HepG2 (cell line): ENCODE measurements around the gene PSMD12. TPM values are rescaled to one million over a fixed set of nuclear protein-coding genes. Genes with fewer than 3 reads are reported as not detected.

Source experiments
- ATAC-seq: fragments of 200-7000 bp; cut with Tn5 transposase; 3 replicates; pipeline ENCODE4 v1.9.1; 2020; ENCODE audit warnings: mild to moderate bottlenecking, moderate library complexity
- BruUV-seq: library from RNA; stranded (reverse); fragments of 400-500 nt; replicated peaks from 2 replicates; lab custom pipeline; 2021; lab: Mats Ljungman, UMichigan
- CTCF ChIA-PET: fragments of 300-600 bp; formaldehyde crosslinking; extraction: SDS; loops from one replicate; lab custom pipeline; 2021; ENCODE audit warnings: low total read pairs, inconsistent platforms, low intra/inter-chr PET ratio; lab: Yijun Ruan, JAX
- POLR2A ChIA-PET: fragments of 350-600 bp; sonication (Branson Sonifier 250); formaldehyde crosslinking; loops from one replicate; lab custom pipeline; 2020; ENCODE audit warnings: antibody characterized with exemption, inconsistent platforms; lab: Yijun Ruan, JAX
- DNase-seq: peaks from one replicate; pipeline ENCODE4 v3.0.0-alpha.2; 2015; ENCODE audit warnings: low spot score
- FAIRE-seq: peaks from 3 replicates; lab custom pipeline; 2011; peaks lifted over from hg19 to GRCh38; lab: Jason Lieb, UNC
- H2AFZ ChIP-seq: one replicate; pipeline ENCODE4 v1.6.1; 2011; ENCODE audit warnings: low read length, inconsistent platforms
- H3K27ac ChIP-seq: fragments of 300-600 bp; 3 replicates; pipeline ENCODE4 v1.8.0; 2011; ENCODE audit warnings: mixed run types, mild to moderate bottlenecking, mixed read lengths, low read length, inconsistent platforms; ENCODE audit not compliant: insufficient read depth; ENCODE audit errors: extremely low read length
- H3K27me3 ChIP-seq, 2 experiments: fragments of 200-600 bp in 1 of 2; 2 replicates in 1 of 2; 3 replicates in 1 of 2; pipeline versions ENCODE4 v1.6.0 to v1.8.0; 2011; ENCODE audit warnings: low read length in 2 of 2, mild to moderate bottlenecking in 2 of 2, moderate library complexity in 2 of 2, inconsistent platforms in 1 of 2; ENCODE audit not compliant: insufficient read depth in 2 of 2, control insufficient read depth in 1 of 2
- H3K36me3 ChIP-seq, 2 experiments: fragments of 200-600 bp in 1 of 2; replicated peaks in 1 of 2; 2 replicates in 1 of 2; 3 replicates in 1 of 2; pipeline versions ENCODE4 v1.5.1 to v1.8.0; 2011; ENCODE audit warnings: low read length in 2 of 2, inconsistent platforms in 1 of 2; ENCODE audit not compliant: insufficient read depth in 2 of 2, control insufficient read depth in 1 of 2
- H3K4me1 ChIP-seq: 2 replicates; pipeline ENCODE4 v1.5.1; 2012; ENCODE audit warnings: low read length, inconsistent platforms; ENCODE audit not compliant: insufficient read depth
- H3K4me2 ChIP-seq: 2 replicates; pipeline ENCODE4 v1.6.0; 2011; ENCODE audit warnings: low read depth, low read length, inconsistent platforms
- H3K4me3 ChIP-seq, 3 experiments: fragments of 200-600 bp in 1 of 3; sonication (generic), shearing (Covaris generic) in 1 of 3; replicated peaks in 1 of 3; 2 replicates each; pipeline ENCODE4 v1.5.1; 2011 to 2016; ENCODE audit warnings: low read length in 3 of 3, inconsistent platforms in 2 of 3, low read depth in 2 of 3, mild to moderate bottlenecking in 2 of 3, control low read depth in 1 of 3, mixed read lengths in 1 of 3; ENCODE audit not compliant: insufficient read depth in 1 of 3
- H3K79me2 ChIP-seq: one replicate; pipeline ENCODE4 v1.6.1; 2011; ENCODE audit warnings: low read length, inconsistent platforms; ENCODE audit not compliant: insufficient read depth
- H3K9ac ChIP-seq: 2 replicates; pipeline ENCODE4 v1.6.0; 2011; ENCODE audit warnings: mild to moderate bottlenecking, low read depth, low read length, inconsistent platforms; ENCODE audit not compliant: insufficient read depth
- H3K9me3 ChIP-seq: 2 replicates; pipeline ENCODE4 v1.5.1; 2012; ENCODE audit warnings: mild to moderate bottlenecking, low read length
- H4K20me1 ChIP-seq: 2 replicates; pipeline ENCODE4 v1.6.0; 2011; ENCODE audit warnings: inconsistent platforms, mild to moderate bottlenecking, low read length, moderate library complexity; ENCODE audit not compliant: insufficient read depth
- CHCHD3 ChIP-seq: sonication (generic); formaldehyde crosslinking; IDR thresholded peaks from 2 replicates; pipeline ENCODE4 v1.8.0; 2022; ENCODE audit warnings: mild to moderate bottlenecking, missing genetic modification reagents, moderate library complexity
- EED ChIP-seq: sonication (generic); formaldehyde crosslinking; IDR thresholded peaks from 2 replicates; pipeline ENCODE4 v1.5.0; 2020; ENCODE audit warnings: mild to moderate bottlenecking, missing genetic modification reagents
- HNF1B ChIP-seq: sonication (generic); formaldehyde crosslinking; IDR thresholded peaks from 2 replicates; pipeline ENCODE4 v1.5.1; 2020; ENCODE audit warnings: mild to moderate bottlenecking, moderate library complexity, missing genetic modification reagents
- IRF1 ChIP-seq: sonication (generic); formaldehyde crosslinking; IDR thresholded peaks from 2 replicates; pipeline ENCODE4 v1.4.0; 2020; ENCODE audit warnings: low read depth, mild to moderate bottlenecking, missing genetic modification reagents
- IRF9 ChIP-seq: sonication (generic); formaldehyde crosslinking; IDR thresholded peaks from 2 replicates; pipeline ENCODE4 v1.8.0; 2022; ENCODE audit warnings: missing genetic modification reagents, mild to moderate bottlenecking, borderline replicate concordance
- MLXIP ChIP-seq: sonication (generic); formaldehyde crosslinking; IDR thresholded peaks from 2 replicates; pipeline ENCODE4 v1.9.0; 2021; ENCODE audit warnings: missing genetic modification reagents, borderline replicate concordance
- RBAK ChIP-seq: sonication (generic); formaldehyde crosslinking; IDR thresholded peaks from 2 replicates; pipeline ENCODE4 v1.5.1; 2020; ENCODE audit warnings: mild to moderate bottlenecking, missing genetic modification reagents
- TFE3 ChIP-seq: IDR thresholded peaks from 2 replicates; pipeline ENCODE4 v1.6.1; 2016
- ZNF251 ChIP-seq: sonication (generic); formaldehyde crosslinking; IDR thresholded peaks from 2 replicates; pipeline ENCODE4 v1.9.0; 2021; ENCODE audit warnings: mild to moderate bottlenecking, missing genetic modification reagents
- ZNF44 ChIP-seq: sonication (generic); formaldehyde crosslinking; IDR thresholded peaks from 2 replicates; pipeline ENCODE4 v1.5.1; 2020; ENCODE audit warnings: mild to moderate bottlenecking, missing genetic modification reagents
- ZNF775 ChIP-seq: sonication (generic); formaldehyde crosslinking; IDR thresholded peaks from 2 replicates; pipeline ENCODE4 v1.4.0; 2020; ENCODE audit warnings: missing genetic modification reagents, mild to moderate bottlenecking, moderate library complexity, borderline replicate concordance
- WGBS: methylation state at CpG from one replicate; pipeline ENCODE4 v1.1.6; 2017; ENCODE audit warnings: low lambda C conversion rate; 5-methylcytosine and 5-hydroxymethylcytosine counted together
- in situ Hi-C: cut with HindIII; loops from 2 replicates; pipeline ENCODE4 v1.10.0; 2017; ENCODE audit warnings: low pct_unique_long_range_greater_than_20kb; ENCODE audit not compliant: extremely low pct_ligation_motif_present
- intact Hi-C: fragments of 100-400 bp; cut with micrococcal nuclease; formaldehyde crosslinking; loops from one replicate; pipeline ENCODE4 v1.10.0; 2022; ENCODE audit not compliant: unreplicated experiment
- polyA plus RNA-seq, 8 experiments: library from polyadenylated mRNA; depleted of rRNA in 3 of 8; stranded (reverse) in 7 of 8; unstranded in 1 of 8; fragments of >200 nt; fragmentation: Illumina TruSeq in 4 of 8; extraction: Trizol in 4 of 8; gene quantifications; 2 replicates each; pipeline versions ENCODE4 v1.2.1 to v1.2.3, GENCODE V29; 2011 to 2016; ENCODE audit warnings: low read depth in 4 of 8, missing spikeins in 1 of 8, mixed read lengths in 1 of 8; ENCODE audit not compliant: insufficient read depth in 1 of 8
- total RNA-seq, 5 experiments: library from RNA; depleted of rRNA; stranded (reverse); fragments of >200 nt; fragmentation: Illumina TruSeq; extraction: Trizol; gene quantifications; 2 replicates each; pipeline ENCODE4 v1.2.3, GENCODE V29; 2016; ENCODE audit warnings: low read depth in 1 of 5

PSMD12 gene
- total and polyA plus RNA-seq, 2 of the 13 experiments (the other 11 are each of a cell fraction or from before 2014, with no cell fraction given): 27.4 to 71.7 TPM

GRCh38 chr17:67322042-67322787 lies 44.2 kb downstream of the PSMD12 start:
- Histone ChIP-seq H3K79me2 (no peaks in the 10 kb centered on the region), H3K9me3 (no peaks in the 10 kb centered on the region), H4K20me1 (no peaks in the 10 kb centered on the region), H3K4me1 (peaks cover 9% of the 10 kb centered on the region), H3K27me3 (no peaks in the 10 kb centered on the region), H3K4me2 (no peak overlapping the region), H2AFZ (no peak overlapping the region), H3K36me3 (no peaks in the 10 kb centered on the region), H3K4me3 (no peak overlapping the region), H3K27ac (no peak overlapping the region), H3K9ac (no peak overlapping the region)
- no peak for FAIRE-seq
- DNase-seq: no peak
- no TSS peak for BruUV-seq
- ChIA-PET POLR2A (no interaction called here), CTCF (no interaction called here)
- ATAC-seq: no peak
- TF ChIP-seq IRF1 (CRISPR knock-in tag) (no peak), ZNF775 (CRISPR knock-in tag) (no peak), ZNF251 (CRISPR knock-in tag) (no peak), IRF9 (no peak), EED (CRISPR knock-in tag) (no peak), CHCHD3 (CRISPR knock-in tag) (no peak), RBAK (CRISPR knock-in tag) (no peak), HNF1B (no peak), ZNF44 (CRISPR knock-in tag) (no peak), MLXIP (CRISPR knock-in tag) (no peak), TFE3 (CRISPR knock-in tag) (no peak)
- in situ Hi-C loops: no loop called here
- intact Hi-C loops: no loop called here
- WGBS: 4% methylated on average over 3 of the region's 3 CpGs
